Osteocyte (in vitro differentiated cells): ENCODE data around the gene AQP9. TPM values are rescaled to one million over a fixed set of nuclear protein-coding genes. Genes with fewer than 3 reads are reported as not detected.
"Not testable (repeated sequence)": the region's sequence is repeated elsewhere in the genome, so short reads cannot be mapped to it uniquely, and the experiment has no call there.

ENCODE experiments used
- DNase-seq: peaks from one replicate; pipeline ENCODE4 v3.0.0; 2021; ENCODE audit warnings: mixed read lengths; ENCODE audit not compliant: unreplicated experiment; ENCODE audit errors: extremely low spot score
- H3K27ac Mint-ChIP-seq: one replicate; pipeline ENCODE4 v1.8.0; 2021; ENCODE audit warnings: mild to moderate bottlenecking, mixed read lengths; ENCODE audit not compliant: unreplicated experiment
- H3K27me3 Mint-ChIP-seq: one replicate; pipeline ENCODE4 v1.8.0; 2021; ENCODE audit warnings: mixed read lengths; ENCODE audit not compliant: unreplicated experiment
- H3K36me3 Mint-ChIP-seq: one replicate; pipeline ENCODE4 v1.8.0; 2021; ENCODE audit warnings: mixed read lengths; ENCODE audit not compliant: unreplicated experiment
- H3K4me1 Mint-ChIP-seq: one replicate; pipeline ENCODE4 v1.8.0; 2021; ENCODE audit warnings: mixed read lengths; ENCODE audit not compliant: unreplicated experiment
- H3K4me3 Mint-ChIP-seq: one replicate; pipeline ENCODE4 v1.8.0; 2021; ENCODE audit warnings: mild to moderate bottlenecking, moderate library complexity, mixed read lengths; ENCODE audit not compliant: unreplicated experiment
- H3K9me3 Mint-ChIP-seq: one replicate; pipeline ENCODE4 v1.8.0; 2021; ENCODE audit warnings: mixed read lengths; ENCODE audit not compliant: unreplicated experiment
- total RNA-seq: library from RNA; stranded (reverse); gene quantifications from 2 replicates; pipeline ENCODE4 v1.2.1, GENCODE V29; 2021
- TF ChIP-seq, protein P1 (sequence below): fragments of 200-600 bp; sonication (generic); IDR thresholded peaks from 2 replicates; pipeline ENCODE4 v1.5.0; 2021; ENCODE audit warnings: antibody characterized with exemption, mild to moderate bottlenecking, moderate library complexity

Gene AQP9
- total RNA-seq, 1 donor from 2014 or later, result not detected

DNA sequence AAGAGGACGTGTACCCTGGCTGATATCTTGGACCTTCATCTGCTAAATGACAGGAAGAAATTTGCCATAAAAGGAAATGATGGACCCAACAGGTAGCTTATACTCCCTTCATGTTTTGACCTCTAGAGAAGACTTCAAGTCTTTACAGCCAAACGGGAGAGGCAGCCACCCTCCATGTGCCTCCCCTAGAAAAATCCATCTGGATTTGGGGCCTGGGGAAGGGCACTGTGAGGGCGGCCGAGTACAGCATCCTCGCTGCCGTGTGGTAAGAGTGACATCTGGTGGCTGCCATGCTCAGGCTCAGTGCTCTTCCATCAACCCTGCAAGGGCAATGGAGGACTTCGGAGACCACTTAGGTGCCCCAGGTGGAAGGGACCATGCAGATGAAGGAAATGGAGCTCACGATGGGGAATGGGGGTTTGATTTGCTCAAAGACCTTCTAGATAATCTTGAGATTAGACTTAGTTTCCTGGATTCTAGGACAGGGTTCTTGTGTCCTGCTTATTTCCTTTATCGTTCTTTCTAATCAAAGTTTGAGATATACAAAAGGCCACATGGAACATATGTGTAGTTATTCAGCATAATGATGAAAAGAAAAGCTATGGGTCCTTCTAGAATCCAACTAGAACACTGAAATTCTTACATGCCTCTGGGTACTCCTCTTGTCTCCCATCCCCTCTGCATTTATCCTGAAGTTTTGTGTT is 44.4 kb downstream of the AQP9 start:
- Mint-ChIP-seq H3K27me3 (peaks cover 75% of the 10 kb centered on the region), H3K9me3 (no peaks in the 10 kb centered on the region), H3K36me3 (no peaks in the 10 kb centered on the region), H3K4me1 (no peaks in the 10 kb centered on the region), H3K4me3 (no peak overlapping the region), H3K27ac (no peak overlapping the region)
- DNase-seq, result no peak
- TF ChIP-seq, protein P1, sequence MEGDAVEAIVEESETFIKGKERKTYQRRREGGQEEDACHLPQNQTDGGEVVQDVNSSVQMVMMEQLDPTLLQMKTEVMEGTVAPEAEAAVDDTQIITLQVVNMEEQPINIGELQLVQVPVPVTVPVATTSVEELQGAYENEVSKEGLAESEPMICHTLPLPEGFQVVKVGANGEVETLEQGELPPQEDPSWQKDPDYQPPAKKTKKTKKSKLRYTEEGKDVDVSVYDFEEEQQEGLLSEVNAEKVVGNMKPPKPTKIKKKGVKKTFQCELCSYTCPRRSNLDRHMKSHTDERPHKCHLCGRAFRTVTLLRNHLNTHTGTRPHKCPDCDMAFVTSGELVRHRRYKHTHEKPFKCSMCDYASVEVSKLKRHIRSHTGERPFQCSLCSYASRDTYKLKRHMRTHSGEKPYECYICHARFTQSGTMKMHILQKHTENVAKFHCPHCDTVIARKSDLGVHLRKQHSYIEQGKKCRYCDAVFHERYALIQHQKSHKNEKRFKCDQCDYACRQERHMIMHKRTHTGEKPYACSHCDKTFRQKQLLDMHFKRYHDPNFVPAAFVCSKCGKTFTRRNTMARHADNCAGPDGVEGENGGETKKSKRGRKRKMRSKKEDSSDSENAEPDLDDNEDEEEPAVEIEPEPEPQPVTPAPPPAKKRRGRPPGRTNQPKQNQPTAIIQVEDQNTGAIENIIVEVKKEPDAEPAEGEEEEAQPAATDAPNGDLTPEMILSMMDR, result peak; percentile 90

DNA sequence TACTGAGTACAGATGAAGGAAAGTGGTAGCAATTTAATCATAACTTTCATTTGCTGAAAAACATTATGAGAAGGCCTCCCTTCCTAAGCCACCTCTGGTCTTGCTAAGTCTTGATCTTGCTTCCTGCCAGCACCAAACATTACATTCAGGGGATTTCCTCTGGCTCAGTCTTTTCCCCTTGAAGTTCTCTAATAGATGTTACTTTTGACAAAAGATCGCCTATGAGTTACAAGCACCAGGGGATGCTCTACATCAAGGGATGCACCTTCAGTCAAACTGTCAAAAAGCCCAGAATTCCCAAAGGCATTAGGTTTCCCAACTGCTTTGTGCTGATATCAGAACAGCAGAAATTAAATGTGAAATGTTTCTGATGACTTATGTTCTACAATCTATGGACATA is 47.3 kb downstream of the AQP9 start:
- TF ChIP-seq, protein P1, result no peak
- Mint-ChIP-seq H3K4me1 (no peaks in the 10 kb centered on the region), H3K27ac (no peak overlapping the region), H3K4me3 (no peak overlapping the region), H3K9me3 (no peaks in the 10 kb centered on the region), H3K27me3 (peaks cover 85% of the 10 kb centered on the region), H3K36me3 (no peaks in the 10 kb centered on the region)
- no peak for DNase-seq

DNA sequence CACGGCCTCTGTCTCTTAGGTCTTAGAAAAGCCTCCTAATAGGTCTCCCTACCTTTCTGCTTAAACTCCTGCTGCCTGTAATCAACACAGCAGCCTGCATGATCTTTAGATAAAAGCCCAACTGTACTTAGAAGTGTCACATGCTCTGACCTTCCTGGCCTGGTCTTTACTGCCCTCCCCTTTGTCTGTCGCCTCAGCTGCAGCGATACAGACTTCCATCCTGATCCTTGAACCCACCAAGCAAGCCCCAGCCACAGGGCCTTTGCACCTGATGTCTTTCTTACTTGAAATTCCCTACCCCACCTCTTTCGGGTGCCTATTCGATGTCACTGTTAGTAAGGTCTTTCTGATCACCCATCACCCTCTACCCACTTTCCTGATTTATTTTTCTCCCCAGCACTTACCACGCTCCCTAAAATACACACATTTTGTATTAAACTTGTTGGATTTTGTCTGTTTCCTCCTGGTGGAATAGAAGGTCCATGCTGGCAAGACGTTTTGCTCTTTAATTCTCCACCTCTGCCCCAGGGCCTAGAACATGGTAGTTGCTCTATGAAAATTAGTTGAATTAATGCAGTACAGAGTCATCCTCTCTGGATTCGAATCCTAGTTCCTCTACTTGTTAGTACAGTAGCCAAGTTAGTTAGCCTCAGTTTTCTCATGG is 51.1 kb downstream of the AQP9 start:
- TF ChIP-seq, protein P1, result no peak
- peaks cover 81% of the 10 kb centered on the region for H3K27me3 Mint-ChIP-seq
- no peaks in the 10 kb centered on the region for H3K36me3 Mint-ChIP-seq
- H3K27ac Mint-ChIP-seq, result no peak overlapping the region
- no peaks in the 10 kb centered on the region for H3K9me3 Mint-ChIP-seq
- DNase-seq, result no peak
- H3K4me1 Mint-ChIP-seq, result no peaks in the 10 kb centered on the region
- H3K4me3 Mint-ChIP-seq, result no peak overlapping the region

DNA sequence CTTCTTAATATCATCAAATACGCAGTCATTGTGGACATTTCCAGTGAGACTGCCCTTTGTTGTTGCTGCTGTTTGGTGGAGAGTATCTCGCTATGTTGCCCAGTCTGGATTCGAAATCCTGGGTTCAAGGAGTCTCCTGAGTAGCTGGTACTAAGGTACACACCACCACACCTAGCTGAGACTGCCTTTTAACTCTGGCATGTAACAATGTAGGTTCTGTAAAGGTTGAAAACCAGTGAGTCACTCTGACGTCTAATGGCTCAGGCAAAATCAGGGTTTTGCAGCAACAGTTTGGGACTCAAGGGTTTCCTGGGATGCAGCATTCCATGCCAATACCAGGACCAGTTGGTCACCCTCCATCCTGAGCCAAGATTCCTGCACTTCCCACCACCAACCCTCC is 52.2 kb downstream of the AQP9 start:
- Mint-ChIP-seq H3K27me3 (peaks cover 80% of the 10 kb centered on the region), H3K4me3 (no peak overlapping the region), H3K36me3 (no peaks in the 10 kb centered on the region), H3K4me1 (no peaks in the 10 kb centered on the region), H3K27ac (no peak overlapping the region), H3K9me3 (peaks cover 10% of the 10 kb centered on the region)
- DNase-seq, result no peak
- TF ChIP-seq, protein P1, result no peak

DNA sequence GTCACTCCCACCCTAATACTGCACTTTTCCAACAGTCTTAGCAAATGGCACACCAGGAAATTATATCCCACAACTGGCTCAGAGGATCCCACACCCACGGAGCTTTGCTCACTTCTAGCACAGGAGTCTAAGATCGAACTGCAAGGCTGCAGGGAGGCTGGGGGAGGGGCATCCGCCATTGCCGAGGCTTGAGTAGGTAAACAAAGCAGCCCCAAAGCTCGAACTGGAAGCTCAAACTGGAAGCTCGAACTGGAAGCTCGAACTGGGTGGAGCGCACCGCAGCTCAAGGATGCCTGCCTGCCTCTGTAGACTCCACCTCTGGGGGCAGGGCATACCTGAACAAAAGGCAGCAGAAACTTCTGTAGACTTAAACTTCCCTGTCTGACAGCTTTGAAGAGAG is 55.5 kb downstream of the AQP9 start:
- H3K36me3 Mint-ChIP-seq, DNase-seq, H3K27ac Mint-ChIP-seq, H3K4me1 Mint-ChIP-seq, H3K4me3 Mint-ChIP-seq: not testable (repeated sequence)
- Mint-ChIP-seq H3K9me3 (peaks cover 12% of the 10 kb centered on the region), H3K27me3 (peaks cover 80% of the 10 kb centered on the region)
